Lower leg skin (tissue), 3 donors: ENCODE data around the gene MYH10.

ENCODE experiments used
- POLR2A ChIP-seq, 2 donors: fragments of 450-650 bp; IDR thresholded peaks; one replicate each; pipeline ENCODE4 v1.6.1; 2016 to 2017; ENCODE audit warnings: antibody characterized with exemption in 2 of 2, mild to moderate bottlenecking in 1 of 2, moderate library complexity in 1 of 2
- TF ChIP-seq, protein P1 (sequence below), 3 donors: fragments of 450-650 bp; IDR thresholded peaks; one replicate each; pipeline ENCODE4 v1.5.1; 2016; ENCODE audit warnings: antibody characterized with exemption in 3 of 3, mild to moderate bottlenecking in 3 of 3, moderate library complexity in 2 of 3

DNA sequence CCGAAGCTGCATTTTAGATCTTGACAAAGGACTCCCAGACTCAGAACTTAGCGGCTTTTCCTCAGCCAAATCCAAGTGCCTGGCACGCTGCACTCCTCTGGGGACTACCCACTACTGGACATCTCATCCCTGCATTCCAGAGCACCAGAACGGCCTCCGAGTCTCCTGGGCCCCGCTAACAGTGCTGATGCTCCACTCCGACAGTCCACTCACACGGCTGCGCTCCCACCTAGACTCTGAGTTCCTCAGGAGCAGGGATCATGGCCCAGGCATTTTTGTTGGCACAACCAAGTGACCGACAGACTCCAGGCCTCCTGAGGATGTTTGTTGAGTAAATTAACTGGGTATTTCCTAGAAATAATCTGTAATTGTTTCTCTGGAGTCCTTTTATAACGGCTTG lies 115.7 kb downstream of the MYH10 start:
- TF ChIP-seq POLR2A (IDR thresholded peaks at IDR 0.05) = no peak
- TF ChIP-seq, protein P1, sequence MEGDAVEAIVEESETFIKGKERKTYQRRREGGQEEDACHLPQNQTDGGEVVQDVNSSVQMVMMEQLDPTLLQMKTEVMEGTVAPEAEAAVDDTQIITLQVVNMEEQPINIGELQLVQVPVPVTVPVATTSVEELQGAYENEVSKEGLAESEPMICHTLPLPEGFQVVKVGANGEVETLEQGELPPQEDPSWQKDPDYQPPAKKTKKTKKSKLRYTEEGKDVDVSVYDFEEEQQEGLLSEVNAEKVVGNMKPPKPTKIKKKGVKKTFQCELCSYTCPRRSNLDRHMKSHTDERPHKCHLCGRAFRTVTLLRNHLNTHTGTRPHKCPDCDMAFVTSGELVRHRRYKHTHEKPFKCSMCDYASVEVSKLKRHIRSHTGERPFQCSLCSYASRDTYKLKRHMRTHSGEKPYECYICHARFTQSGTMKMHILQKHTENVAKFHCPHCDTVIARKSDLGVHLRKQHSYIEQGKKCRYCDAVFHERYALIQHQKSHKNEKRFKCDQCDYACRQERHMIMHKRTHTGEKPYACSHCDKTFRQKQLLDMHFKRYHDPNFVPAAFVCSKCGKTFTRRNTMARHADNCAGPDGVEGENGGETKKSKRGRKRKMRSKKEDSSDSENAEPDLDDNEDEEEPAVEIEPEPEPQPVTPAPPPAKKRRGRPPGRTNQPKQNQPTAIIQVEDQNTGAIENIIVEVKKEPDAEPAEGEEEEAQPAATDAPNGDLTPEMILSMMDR (IDR thresholded peaks at IDR 0.05) = no peak
